Neural cell (in vitro differentiated cells): ENCODE data around the gene SLC1A2. TPM values are rescaled to one million over a fixed set of nuclear protein-coding genes. Genes with fewer than 3 reads are reported as not detected.

Experiments used
- H2AFZ ChIP-seq: fragments of 200-600, 300-800 bp; sonication (generic), shearing (Covaris generic); 2 replicates; pipeline ENCODE4 v1.6.0; 2014; ENCODE audit warnings: low read depth, mild to moderate bottlenecking, antibody characterized with exemption, low read length, moderate library complexity
- H3F3A ChIP-seq: fragments of 200-600 bp; shearing (Covaris generic); 2 replicates; pipeline ENCODE4 v1.6.1; 2016; ENCODE audit warnings: mild to moderate bottlenecking, moderate library complexity, mixed read lengths, antibody characterized with exemption, low read length; ENCODE audit not compliant: insufficient read depth, poor library complexity, severe bottlenecking
- H3K27ac ChIP-seq: fragments of 200-600, 300-800 bp; sonication (generic), shearing (Covaris generic); 2 replicates; pipeline ENCODE4 v1.5.1; 2014; ENCODE audit warnings: mild to moderate bottlenecking, low read length, moderate library complexity
- H3K27me3 ChIP-seq: fragments of 300-800, 200-600 bp; sonication (generic), shearing (Covaris generic); 2 replicates; pipeline ENCODE4 v1.6.0; 2014; ENCODE audit warnings: mild to moderate bottlenecking, low read depth, low read length, moderate library complexity; ENCODE audit not compliant: insufficient read depth
- H3K36me3 ChIP-seq: fragments of 300-800, 200-600 bp; sonication (generic), shearing (Covaris generic); 2 replicates; pipeline ENCODE4 v1.5.1; 2014; ENCODE audit warnings: mild to moderate bottlenecking, antibody characterized with exemption, low read length, moderate library complexity; ENCODE audit not compliant: insufficient read depth
- H3K4me2 ChIP-seq: fragments of 300-800, 200-600 bp; sonication (generic), shearing (Covaris generic); 2 replicates; pipeline ENCODE4 v1.6.0; 2014; ENCODE audit warnings: mild to moderate bottlenecking, low read length
- H3K4me3 ChIP-seq: fragments of 300-800, 200-600 bp; sonication (generic), shearing (Covaris generic); 2 replicates; pipeline ENCODE4 v1.5.1; 2014; ENCODE audit warnings: mild to moderate bottlenecking, low read length, moderate library complexity
- H3K79me2 ChIP-seq: fragments of 200-600 bp; shearing (Covaris generic); replicated peaks from 2 replicates; pipeline ENCODE4 v1.6.0; 2014; ENCODE audit warnings: mild to moderate bottlenecking, low read length, moderate library complexity; ENCODE audit not compliant: insufficient read depth
- H3K9ac ChIP-seq: fragments of 300-800, 200-600 bp; sonication (generic), shearing (Covaris generic); 2 replicates; pipeline ENCODE4 v1.6.1; 2016; ENCODE audit warnings: mild to moderate bottlenecking, low read length, mixed read lengths
- H3K9me2 ChIP-seq: fragments of 200-600 bp; shearing (Covaris generic); 2 replicates; pipeline ENCODE4 v1.6.1; 2016; ENCODE audit warnings: mild to moderate bottlenecking, low read length, mixed read lengths; ENCODE audit not compliant: insufficient read depth
- H3K9me3 ChIP-seq: fragments of 200-600, 300-800 bp; sonication (generic), shearing (Covaris generic); 2 replicates; pipeline ENCODE4 v1.6.1; 2016; ENCODE audit warnings: mild to moderate bottlenecking, mixed run types, low read length, moderate library complexity, mixed read lengths
- H4K20me1 ChIP-seq: fragments of 200-600 bp; shearing (Covaris generic); 2 replicates; pipeline ENCODE4 v1.6.1; 2016; ENCODE audit warnings: mild to moderate bottlenecking, mixed run types; ENCODE audit not compliant: insufficient read depth
- EP300 ChIP-seq: fragments of 450-650 bp; conservative IDR thresholded peaks from 2 replicates; pipeline ENCODE4 v1.6.1; 2014; ENCODE audit warnings: antibody characterized with exemption, mild to moderate bottlenecking, moderate library complexity; ENCODE audit not compliant: poor library complexity, severe bottlenecking
- EZH2 ChIP-seq: fragments of 200-600, 300-800 bp; shearing (Covaris generic), sonication (generic); IDR thresholded peaks from 2 replicates; pipeline ENCODE4 v1.6.1; 2014; ENCODE audit warnings: antibody characterized with exemption, low read length, borderline replicate concordance, mild to moderate bottlenecking; ENCODE audit not compliant: insufficient read depth, poor library complexity, severe bottlenecking
- MXI1 ChIP-seq: fragments of 450-650 bp; conservative IDR thresholded peaks from 2 replicates; pipeline ENCODE4 v1.6.1; 2014; ENCODE audit warnings: antibody characterized with exemption, mild to moderate bottlenecking; ENCODE audit not compliant: poor library complexity, severe bottlenecking
- POLR2AphosphoS5 ChIP-seq: IDR thresholded peaks from 2 replicates; pipeline ENCODE4 v1.6.1; 2012
- RAD21 ChIP-seq: fragments of 450-650 bp; conservative IDR thresholded peaks from 2 replicates; pipeline ENCODE4 v1.6.1; 2014; ENCODE audit warnings: antibody characterized with exemption, mild to moderate bottlenecking, moderate library complexity
- SMC3 ChIP-seq: fragments of 450-650 bp; conservative IDR thresholded peaks from 2 replicates; pipeline ENCODE4 v1.6.1; 2014; ENCODE audit warnings: antibody characterized with exemption, mild to moderate bottlenecking, moderate library complexity; ENCODE audit not compliant: poor library complexity
- TAF1 ChIP-seq: IDR thresholded peaks from 2 replicates; pipeline ENCODE4 v1.6.1; 2012; ENCODE audit warnings: low read depth
- polyA plus RNA-seq: library from polyadenylated mRNA; depleted of rRNA; stranded (reverse); fragments of >200 nt; gene quantifications from 2 replicates; pipeline ENCODE4 v1.2.3, GENCODE V29; 2014
- TF ChIP-seq, protein P1 (sequence below): fragments of 450-650 bp; IDR thresholded peaks from 2 replicates; pipeline ENCODE4 v1.5.1; 2014; ENCODE audit warnings: antibody characterized with exemption, mild to moderate bottlenecking, moderate library complexity; ENCODE audit not compliant: poor library complexity, severe bottlenecking
- TF ChIP-seq, protein P2 (sequence below): IDR thresholded peaks from 2 replicates; pipeline ENCODE4 v1.6.1; 2012; ENCODE audit warnings: borderline replicate concordance

Gene SLC1A2
- polyA plus RNA-seq, 1 donor from 2014 or later, result 134 TPM

DNA sequence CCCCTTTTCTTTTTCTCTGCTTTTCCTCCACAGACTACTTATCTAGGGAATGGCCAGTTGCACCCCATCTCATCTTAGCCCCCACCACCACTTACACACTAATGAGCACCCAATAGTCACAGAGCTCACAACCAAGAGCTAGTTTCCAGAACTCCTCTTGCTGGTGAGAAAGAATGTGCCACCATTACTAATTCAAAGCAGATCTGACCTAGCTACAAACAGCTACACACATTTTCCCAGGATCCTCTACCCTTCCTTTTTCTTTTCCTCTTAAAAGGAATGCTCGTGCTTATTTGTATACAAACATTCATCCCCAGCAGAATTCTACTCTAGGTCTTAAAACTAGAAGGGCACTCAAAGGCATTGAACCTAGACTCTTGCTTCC, 143.6 kb downstream of the SLC1A2 start:
- Histone ChIP-seq H3K79me2 (no peaks in the 10 kb centered on the region), H3K9me3 (no peaks in the 10 kb centered on the region), H3K9ac (no peak overlapping the region), H2AFZ (no peak overlapping the region), H3K4me2 (no peak overlapping the region), H3K9me2 (no peaks in the 10 kb centered on the region), H3K4me3 (no peak overlapping the region), H3F3A (no peaks in the 10 kb centered on the region), H3K36me3 (peaks cover 14% of the 10 kb centered on the region), H3K27ac (no peak overlapping the region), H4K20me1 (no peaks in the 10 kb centered on the region), H3K27me3 (no peaks in the 10 kb centered on the region)
- TF ChIP-seq TAF1 (no peak), POLR2AphosphoS5 (no peak), MXI1 (no peak), RAD21 (no peak), EP300 (no peak)
- TF ChIP-seq, protein P1, sequence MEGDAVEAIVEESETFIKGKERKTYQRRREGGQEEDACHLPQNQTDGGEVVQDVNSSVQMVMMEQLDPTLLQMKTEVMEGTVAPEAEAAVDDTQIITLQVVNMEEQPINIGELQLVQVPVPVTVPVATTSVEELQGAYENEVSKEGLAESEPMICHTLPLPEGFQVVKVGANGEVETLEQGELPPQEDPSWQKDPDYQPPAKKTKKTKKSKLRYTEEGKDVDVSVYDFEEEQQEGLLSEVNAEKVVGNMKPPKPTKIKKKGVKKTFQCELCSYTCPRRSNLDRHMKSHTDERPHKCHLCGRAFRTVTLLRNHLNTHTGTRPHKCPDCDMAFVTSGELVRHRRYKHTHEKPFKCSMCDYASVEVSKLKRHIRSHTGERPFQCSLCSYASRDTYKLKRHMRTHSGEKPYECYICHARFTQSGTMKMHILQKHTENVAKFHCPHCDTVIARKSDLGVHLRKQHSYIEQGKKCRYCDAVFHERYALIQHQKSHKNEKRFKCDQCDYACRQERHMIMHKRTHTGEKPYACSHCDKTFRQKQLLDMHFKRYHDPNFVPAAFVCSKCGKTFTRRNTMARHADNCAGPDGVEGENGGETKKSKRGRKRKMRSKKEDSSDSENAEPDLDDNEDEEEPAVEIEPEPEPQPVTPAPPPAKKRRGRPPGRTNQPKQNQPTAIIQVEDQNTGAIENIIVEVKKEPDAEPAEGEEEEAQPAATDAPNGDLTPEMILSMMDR, result no peak
- TF ChIP-seq, protein P2, sequence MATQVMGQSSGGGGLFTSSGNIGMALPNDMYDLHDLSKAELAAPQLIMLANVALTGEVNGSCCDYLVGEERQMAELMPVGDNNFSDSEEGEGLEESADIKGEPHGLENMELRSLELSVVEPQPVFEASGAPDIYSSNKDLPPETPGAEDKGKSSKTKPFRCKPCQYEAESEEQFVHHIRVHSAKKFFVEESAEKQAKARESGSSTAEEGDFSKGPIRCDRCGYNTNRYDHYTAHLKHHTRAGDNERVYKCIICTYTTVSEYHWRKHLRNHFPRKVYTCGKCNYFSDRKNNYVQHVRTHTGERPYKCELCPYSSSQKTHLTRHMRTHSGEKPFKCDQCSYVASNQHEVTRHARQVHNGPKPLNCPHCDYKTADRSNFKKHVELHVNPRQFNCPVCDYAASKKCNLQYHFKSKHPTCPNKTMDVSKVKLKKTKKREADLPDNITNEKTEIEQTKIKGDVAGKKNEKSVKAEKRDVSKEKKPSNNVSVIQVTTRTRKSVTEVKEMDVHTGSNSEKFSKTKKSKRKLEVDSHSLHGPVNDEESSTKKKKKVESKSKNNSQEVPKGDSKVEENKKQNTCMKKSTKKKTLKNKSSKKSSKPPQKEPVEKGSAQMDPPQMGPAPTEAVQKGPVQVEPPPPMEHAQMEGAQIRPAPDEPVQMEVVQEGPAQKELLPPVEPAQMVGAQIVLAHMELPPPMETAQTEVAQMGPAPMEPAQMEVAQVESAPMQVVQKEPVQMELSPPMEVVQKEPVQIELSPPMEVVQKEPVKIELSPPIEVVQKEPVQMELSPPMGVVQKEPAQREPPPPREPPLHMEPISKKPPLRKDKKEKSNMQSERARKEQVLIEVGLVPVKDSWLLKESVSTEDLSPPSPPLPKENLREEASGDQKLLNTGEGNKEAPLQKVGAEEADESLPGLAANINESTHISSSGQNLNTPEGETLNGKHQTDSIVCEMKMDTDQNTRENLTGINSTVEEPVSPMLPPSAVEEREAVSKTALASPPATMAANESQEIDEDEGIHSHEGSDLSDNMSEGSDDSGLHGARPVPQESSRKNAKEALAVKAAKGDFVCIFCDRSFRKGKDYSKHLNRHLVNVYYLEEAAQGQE, result no peak

DNA sequence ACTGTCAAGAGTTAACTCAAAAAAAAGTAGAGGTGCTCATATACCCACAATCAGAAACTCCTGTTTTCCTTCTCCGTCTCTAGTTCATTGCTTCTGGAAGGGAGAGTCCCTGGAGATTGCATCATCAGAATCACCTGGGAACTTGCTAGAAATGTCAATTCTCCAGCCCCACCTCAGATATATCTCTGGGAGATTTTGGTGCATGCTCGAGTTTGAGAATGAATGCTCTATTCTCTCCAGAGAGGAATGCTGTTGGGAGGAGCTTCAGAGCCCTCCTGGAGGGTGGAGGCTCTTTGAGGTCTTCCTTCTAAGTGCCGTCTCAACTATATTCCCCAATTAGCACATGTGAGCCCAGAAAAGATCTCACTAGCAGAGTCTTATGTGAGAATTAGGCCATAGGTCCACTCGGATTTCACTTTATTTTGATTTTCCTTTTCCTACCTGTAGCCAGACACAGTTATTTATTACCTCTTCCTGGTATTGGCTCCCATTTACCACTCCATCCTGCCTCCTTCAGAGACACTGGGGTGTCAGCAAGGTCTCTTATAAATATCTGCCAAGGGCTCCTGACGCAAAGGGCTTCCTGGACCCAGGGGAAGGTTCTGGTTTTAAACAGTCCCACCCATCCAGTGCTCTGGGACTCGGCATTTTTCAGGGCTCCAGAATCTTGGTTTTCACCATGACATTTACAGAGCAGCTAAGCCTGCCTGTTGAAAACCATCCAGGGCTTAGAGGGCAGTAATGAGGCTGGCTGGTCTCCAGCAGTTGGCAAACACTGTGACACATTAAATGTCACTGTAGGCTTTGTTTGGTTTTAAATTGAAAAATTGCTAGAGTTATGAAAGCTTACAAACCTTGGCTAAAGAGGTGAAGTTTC, 144.2 kb downstream of the SLC1A2 start:
- no peak overlapping the region for H3K4me3 ChIP-seq
- no peaks in the 10 kb centered on the region for H3K9me2 ChIP-seq
- no peak overlapping the region for H3K27ac ChIP-seq
- H3K4me2 ChIP-seq, result no peak overlapping the region
- H3K27me3 ChIP-seq, result no peaks in the 10 kb centered on the region
- H3K9me3 ChIP-seq, result no peaks in the 10 kb centered on the region
- H3K9ac ChIP-seq, result no peak overlapping the region
- TF ChIP-seq TAF1, result no peak
- TF ChIP-seq, protein P1, result no peak
- TF ChIP-seq EP300, result no peak
- TF ChIP-seq POLR2AphosphoS5, result no peak
- TF ChIP-seq, protein P2, result no peak
- no peak for TF ChIP-seq EZH2
- TF ChIP-seq RAD21, result no peak
- no peak for TF ChIP-seq MXI1
- TF ChIP-seq SMC3, result no peak
- H3K36me3 ChIP-seq, result peaks cover 14% of the 10 kb centered on the region
- H3K79me2 ChIP-seq, result no peaks in the 10 kb centered on the region
- no peak overlapping the region for H2AFZ ChIP-seq
- H3F3A ChIP-seq, result no peaks in the 10 kb centered on the region
- H4K20me1 ChIP-seq, result no peaks in the 10 kb centered on the region
